Trophoblast cell (in vitro differentiated cells and primary cell): ENCODE measurements around the gene DDX54.

Source experiments
- DNase-seq, 2 donors: peaks; one replicate each; pipeline ENCODE4 v3.0.0-alpha.2; 2016
- H2AFZ ChIP-seq: 2 replicates; pipeline ENCODE4 v1.6.1; 2013; ENCODE audit warnings: low read length, moderate library complexity, mild to moderate bottlenecking; ENCODE audit not compliant: insufficient read depth, poor library complexity
- H2AK5ac ChIP-seq: 2 replicates; pipeline ENCODE4 v1.6.1; 2013; ENCODE audit warnings: mild to moderate bottlenecking, low read length
- H2BK120ac ChIP-seq: 2 replicates; pipeline ENCODE4 v1.6.1; 2013; ENCODE audit warnings: low read length, mild to moderate bottlenecking, moderate library complexity; ENCODE audit not compliant: insufficient read depth, poor library complexity
- H2BK12ac ChIP-seq: 2 replicates; pipeline ENCODE4 v1.6.1; 2013; ENCODE audit warnings: mild to moderate bottlenecking, low read length, moderate library complexity
- H2BK5ac ChIP-seq: 2 replicates; pipeline ENCODE4 v1.6.1; 2013; ENCODE audit warnings: low read length, low read depth, moderate library complexity, mild to moderate bottlenecking; ENCODE audit not compliant: poor library complexity
- H3K14ac ChIP-seq: 2 replicates; pipeline ENCODE4 v1.6.1; 2013; ENCODE audit warnings: mild to moderate bottlenecking, low read length
- H3K18ac ChIP-seq: 2 replicates; pipeline ENCODE4 v1.6.1; 2013; ENCODE audit warnings: mild to moderate bottlenecking, low read length
- H3K23ac ChIP-seq: 2 replicates; pipeline ENCODE4 v1.6.1; 2013; ENCODE audit warnings: low read length
- H3K27ac ChIP-seq: 2 replicates; pipeline ENCODE4 v1.5.1; 2013; ENCODE audit warnings: low read depth, mild to moderate bottlenecking, inconsistent platforms, low read length, moderate library complexity
- H3K27me3 ChIP-seq: 2 replicates; pipeline ENCODE4 v1.6.1; 2013; ENCODE audit warnings: inconsistent platforms, mild to moderate bottlenecking, low read length, moderate library complexity; ENCODE audit not compliant: insufficient read depth
- H3K36me3 ChIP-seq, 2 experiments: 1 replicate in 1 of 2; 2 replicates in 1 of 2; pipeline ENCODE4 v1.6.1; 2013; ENCODE audit warnings: low read length in 2 of 2, mild to moderate bottlenecking in 2 of 2, moderate library complexity in 1 of 2; ENCODE audit not compliant: insufficient read depth in 2 of 2, control insufficient read depth in 1 of 2
- H3K4ac ChIP-seq: 2 replicates; pipeline ENCODE4 v1.6.1; 2013; ENCODE audit warnings: low read depth, mild to moderate bottlenecking, low read length, moderate library complexity
- H3K4me1 ChIP-seq, 2 experiments: 1 replicate in 1 of 2; 2 replicates in 1 of 2; pipeline ENCODE4 v1.6.1; 2013; ENCODE audit warnings: low read length in 2 of 2, mild to moderate bottlenecking in 2 of 2, moderate library complexity in 1 of 2; ENCODE audit not compliant: insufficient read depth in 2 of 2, control insufficient read depth in 1 of 2
- H3K4me2 ChIP-seq: 2 replicates; pipeline ENCODE4 v1.6.1; 2013; ENCODE audit warnings: inconsistent platforms, mild to moderate bottlenecking, low read length, moderate library complexity
- H3K4me3 ChIP-seq: 2 replicates; pipeline ENCODE4 v1.5.1; 2013; ENCODE audit warnings: mild to moderate bottlenecking, low read depth, low read length, inconsistent platforms
- H3K79me1 ChIP-seq: one replicate; pipeline ENCODE4 v1.6.1; 2013; ENCODE audit warnings: low read length
- H3K79me2 ChIP-seq: 2 replicates; pipeline ENCODE4 v1.6.1; 2013; ENCODE audit warnings: low read length, mild to moderate bottlenecking; ENCODE audit not compliant: control insufficient read depth, insufficient read depth, poor library complexity
- H3K9ac ChIP-seq: 2 replicates; pipeline ENCODE4 v1.6.1; 2013; ENCODE audit warnings: mild to moderate bottlenecking, low read length
- H3K9me3 ChIP-seq: 2 replicates; pipeline ENCODE4 v1.6.1; 2013; ENCODE audit warnings: low read depth, mild to moderate bottlenecking, control low read depth, inconsistent platforms, low read length; ENCODE audit not compliant: insufficient read depth
- H4K12ac ChIP-seq: 2 replicates; pipeline ENCODE4 v1.6.1; 2013; ENCODE audit warnings: low read depth, mild to moderate bottlenecking, low read length, moderate library complexity
- H4K8ac ChIP-seq: 2 replicates; pipeline ENCODE4 v1.6.1; 2013; ENCODE audit warnings: low read depth, mild to moderate bottlenecking, low read length, moderate library complexity
- H4K91ac ChIP-seq: one replicate; pipeline ENCODE4 v1.6.1; 2013; ENCODE audit warnings: low read depth, mild to moderate bottlenecking, low read length, moderate library complexity
- WGBS: extraction: QIAGEN DNeasy Blood & Tissue Kit; methylation state at CpG from one replicate; pipeline ENCODE4 v1.1.7; 2013; ENCODE audit warnings: missing lambda C conversion rate; ENCODE audit not compliant: insufficient read length, insufficient coverage; ENCODE audit errors: extremely low coverage; 5-methylcytosine and 5-hydroxymethylcytosine counted together

Gene DDX54

DNA sequence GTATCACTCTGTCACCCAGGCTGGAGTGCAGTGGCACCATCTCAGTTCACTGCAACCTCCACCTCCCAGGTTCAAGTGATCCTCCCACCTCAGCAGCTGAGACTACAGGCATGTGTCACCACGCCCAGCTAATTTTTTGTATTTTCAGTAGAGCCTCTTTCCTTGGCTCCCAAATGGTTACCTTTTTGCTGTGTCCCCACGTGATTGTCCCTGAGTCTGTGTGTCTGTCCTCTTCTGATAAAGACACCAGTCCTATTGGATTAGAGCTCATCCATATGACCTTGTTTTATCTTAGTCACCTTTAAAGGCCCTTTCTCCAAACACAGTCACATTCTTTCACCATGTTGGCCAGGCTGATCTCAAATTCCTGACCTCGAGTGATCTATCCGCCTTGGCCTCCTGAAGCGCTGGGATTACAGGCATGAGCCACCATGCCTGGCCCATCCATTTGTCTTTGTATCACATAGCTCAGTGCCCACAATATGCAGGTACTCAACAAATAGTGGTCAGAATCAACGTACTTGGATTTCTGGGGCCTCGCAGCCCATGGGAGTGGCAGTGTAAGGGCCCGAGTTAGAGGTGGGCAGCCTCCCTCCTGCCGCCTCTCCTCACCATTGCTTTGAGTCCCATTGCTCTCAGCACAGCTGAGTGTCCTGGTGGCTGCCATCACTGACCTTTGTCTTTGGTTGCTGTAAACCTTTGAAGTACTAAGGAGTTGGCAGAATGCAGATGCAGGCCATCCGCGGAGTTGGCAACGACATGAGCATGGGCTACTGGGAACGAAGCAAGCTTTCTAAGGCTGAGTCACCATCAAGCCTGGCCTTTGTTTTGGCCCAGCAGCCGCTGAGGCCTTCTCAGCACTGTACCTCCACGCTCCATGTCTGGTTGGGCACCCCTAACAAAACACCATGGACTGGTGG is 45.3 kb upstream of the DDX54 start:
- Histone ChIP-seq H3K27me3 (no peaks in the 10 kb centered on the region), H3K4ac (peak overlapping the region; percentile 63), H3K4me1 (peaks cover 36 to 48% of the 10 kb centered on the region in 2 experiments), H3K4me3 (no peak overlapping the region), H3K79me2 (peaks cover 6% of the 10 kb centered on the region), H3K18ac (peak overlapping the region; percentile 22), H2BK5ac (peak overlapping the region; percentile 78), H2AK5ac (peak overlapping the region; percentile 21), H4K8ac (peak overlapping the region; percentile 83), H3K79me1 (peaks cover 42% of the 10 kb centered on the region), H4K91ac (peak overlapping the region; percentile 95), H3K4me2 (no peak overlapping the region), H3K14ac (peak overlapping the region; percentile 78), H3K27ac (peak overlapping the region; percentile 86), H3K23ac (no peak overlapping the region), H3K36me3 (peaks cover 14 to 17% of the 10 kb centered on the region in 2 experiments), H2BK12ac (peak overlapping the region; percentile 93), H3K9ac (no peak overlapping the region), H4K12ac (peak overlapping the region; percentile 9), H3K9me3 (no peaks in the 10 kb centered on the region), H2AFZ (no peak overlapping the region), H2BK120ac (peak overlapping the region; percentile 97)
- DNase-seq: peak; percentile 49 to 68
- WGBS: no CpG with 5 or more reads among the region's 15 CpGs

DNA sequence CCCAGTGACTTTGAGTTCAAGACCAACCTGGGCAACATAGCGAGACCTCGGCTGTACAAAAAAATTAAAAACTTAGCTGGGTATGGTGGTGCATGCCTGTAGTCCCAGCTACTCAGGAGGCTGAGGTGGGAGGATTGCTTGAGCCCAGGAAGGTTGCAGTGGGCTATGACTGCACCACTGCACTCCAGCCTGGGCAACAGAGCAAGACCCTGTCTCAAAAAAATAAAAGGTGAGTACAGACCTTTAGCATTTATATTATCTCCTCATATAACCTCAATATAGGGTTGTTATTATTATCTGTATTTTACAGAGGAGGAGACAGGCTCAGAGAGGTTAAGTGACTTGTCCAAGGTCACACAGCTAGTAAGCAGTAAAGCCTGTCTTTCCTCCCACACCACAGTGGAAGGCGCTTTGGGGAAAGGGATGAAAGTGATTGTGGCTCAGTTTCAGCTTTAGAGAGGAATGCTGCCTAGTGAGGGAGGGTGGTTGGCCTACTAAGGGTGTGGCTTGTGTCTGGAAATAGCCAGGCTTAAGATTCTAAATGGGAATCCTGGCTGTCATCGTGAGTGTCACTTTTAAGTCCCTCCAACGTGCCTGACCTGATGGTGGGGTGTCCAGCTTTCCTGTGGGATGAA is 43.2 kb upstream of the DDX54 start:
- Histone ChIP-seq H4K91ac (peak overlapping the region; percentile 60), H2BK120ac (peak overlapping the region; percentile 80), H3K23ac (no peak overlapping the region), H3K4me2 (no peak overlapping the region), H3K14ac (peak overlapping the region; percentile 38), H2AFZ (no peak overlapping the region), H4K12ac (no peak overlapping the region), H3K9ac (no peak overlapping the region), H3K9me3 (no peaks in the 10 kb centered on the region), H3K27ac (peak overlapping the region; percentile 48), H2BK12ac (peak overlapping the region; percentile 62), H3K4ac (no peak overlapping the region), H4K8ac (peak overlapping the region; percentile 41), H3K79me1 (peaks cover 40% of the 10 kb centered on the region), H3K79me2 (peaks cover 6% of the 10 kb centered on the region), H3K4me3 (no peak overlapping the region), H3K18ac (no peak overlapping the region), H3K36me3 (peaks cover 14 to 17% of the 10 kb centered on the region in 2 experiments), H2AK5ac (peak overlapping the region; percentile 45), H3K4me1 (peaks cover 35 to 46% of the 10 kb centered on the region in 2 experiments), H3K27me3 (no peaks in the 10 kb centered on the region), H2BK5ac (peak overlapping the region; percentile 14)
- DNase-seq: peak in 1 of 2 donors; percentile 57
- no CpG with 5 or more reads among the region's 5 CpGs for WGBS

DNA sequence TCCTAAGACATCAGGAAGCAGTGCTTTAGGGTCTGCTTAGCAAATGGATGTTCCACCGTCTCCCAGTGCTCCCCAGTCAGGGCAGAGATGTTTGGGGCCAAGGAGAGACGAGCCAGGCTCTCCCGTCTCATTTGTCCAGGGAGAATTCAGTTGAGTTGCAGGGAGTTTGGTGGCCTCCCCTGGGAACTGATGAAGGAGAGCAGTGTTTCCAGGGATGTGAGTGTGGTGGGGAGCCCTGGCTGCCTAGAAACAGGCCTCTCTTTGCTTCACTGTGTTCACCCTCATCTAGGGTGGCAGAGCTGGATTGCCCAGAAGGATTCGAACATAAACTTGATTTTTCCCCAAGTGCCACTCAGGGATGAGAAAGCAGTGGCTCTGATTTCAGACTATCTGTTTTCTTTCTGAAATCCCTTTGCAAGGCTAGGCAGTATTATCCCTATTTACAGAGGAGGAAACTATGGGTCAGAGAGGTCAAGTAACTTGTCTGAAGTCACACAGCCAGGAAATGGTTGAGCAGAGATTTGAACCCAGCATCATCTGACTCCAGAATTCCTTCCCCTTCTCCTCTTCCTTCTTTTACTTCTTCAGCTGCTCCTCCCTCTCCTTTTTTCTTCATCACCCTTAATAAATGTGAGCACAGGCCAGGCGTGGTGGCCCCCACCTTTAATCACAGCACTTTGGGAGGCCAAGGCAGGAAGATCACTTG is 42.6 kb upstream of the DDX54 start:
- H2AK5ac ChIP-seq: peak overlapping the region; percentile 27

More for the DNA sequence above, 42.6 kb upstream of the DDX54 start:
- H2BK12ac ChIP-seq: no peak overlapping the region
- WGBS: no CpG with 5 or more reads among the region's 5 CpGs
- no peak for DNase-seq
- no peak overlapping the region for H3K27ac ChIP-seq
- H4K91ac ChIP-seq: peak overlapping the region; percentile 20
- no peak overlapping the region for H3K4ac ChIP-seq
- no peak overlapping the region for H2AFZ ChIP-seq
- H3K36me3 ChIP-seq: peaks cover 12 to 13% of the 10 kb centered on the region in 2 experiments
- H3K9ac ChIP-seq: no peak overlapping the region
- H3K4me2 ChIP-seq: no peak overlapping the region
- H4K12ac ChIP-seq: no peak overlapping the region
- no peaks in the 10 kb centered on the region for H3K9me3 ChIP-seq
- no peak overlapping the region for H2BK5ac ChIP-seq
- no peak overlapping the region for H3K18ac ChIP-seq
- peaks cover 35% of the 10 kb centered on the region for H3K79me1 ChIP-seq
- H3K79me2 ChIP-seq: peaks cover 6% of the 10 kb centered on the region
- H4K8ac ChIP-seq: peak overlapping the region; percentile 41
- H3K14ac ChIP-seq: peak overlapping the region; percentile 24
- H3K4me1 ChIP-seq: peaks cover 29 to 41% of the 10 kb centered on the region in 2 experiments
- no peak overlapping the region for H2BK120ac ChIP-seq
- no peaks in the 10 kb centered on the region for H3K27me3 ChIP-seq
- no peak overlapping the region for H3K23ac ChIP-seq
- no peak overlapping the region for H3K4me3 ChIP-seq
